Left forelimb (tissue), 1 donor: ENCODE measurements around the gene KIF26B.
"Not testable (repeated sequence)": the region's sequence is repeated elsewhere in the genome, so short reads cannot be mapped to it uniquely, and the experiment has no call there.

Source experiments
- DNase-seq: peaks from one replicate; pipeline ENCODE4 v3.0.0-alpha.2; 2018; ENCODE audit warnings: low spot score

The KIF26B gene

DNA sequence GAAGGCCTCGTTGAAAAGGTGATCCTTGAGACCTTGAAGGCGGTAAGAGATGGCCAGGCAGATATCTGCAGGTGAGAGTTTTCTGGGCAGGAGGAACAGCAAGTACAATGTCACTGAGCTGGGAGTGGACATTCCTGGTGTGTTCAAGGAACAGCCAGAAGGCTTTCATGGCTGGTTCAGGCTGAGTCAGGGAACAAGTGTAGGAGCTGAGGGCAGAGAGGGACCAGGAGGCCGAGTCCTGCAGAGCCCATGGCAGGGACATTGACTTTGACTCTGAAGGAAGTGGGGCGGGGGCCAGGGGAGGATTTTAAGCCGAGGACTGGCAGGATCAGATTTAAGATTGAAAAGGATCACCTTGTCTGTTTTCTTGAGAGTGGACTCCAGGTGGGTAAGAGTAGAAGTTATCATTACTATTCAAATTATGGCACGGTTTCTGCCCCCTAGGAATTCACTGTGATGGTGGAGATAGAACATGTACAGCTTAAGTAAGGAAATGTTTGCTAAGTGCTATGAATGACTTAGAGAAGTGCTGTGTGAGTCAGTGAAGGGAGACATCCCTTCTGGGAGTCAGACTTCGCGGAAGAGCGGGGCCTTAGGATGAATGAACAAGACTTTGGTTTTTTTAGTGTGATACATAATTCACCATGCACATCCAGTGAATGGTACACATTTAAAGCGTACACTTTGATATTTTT is 202.3 kb downstream of the KIF26B start:
- no peak for DNase-seq

DNA sequence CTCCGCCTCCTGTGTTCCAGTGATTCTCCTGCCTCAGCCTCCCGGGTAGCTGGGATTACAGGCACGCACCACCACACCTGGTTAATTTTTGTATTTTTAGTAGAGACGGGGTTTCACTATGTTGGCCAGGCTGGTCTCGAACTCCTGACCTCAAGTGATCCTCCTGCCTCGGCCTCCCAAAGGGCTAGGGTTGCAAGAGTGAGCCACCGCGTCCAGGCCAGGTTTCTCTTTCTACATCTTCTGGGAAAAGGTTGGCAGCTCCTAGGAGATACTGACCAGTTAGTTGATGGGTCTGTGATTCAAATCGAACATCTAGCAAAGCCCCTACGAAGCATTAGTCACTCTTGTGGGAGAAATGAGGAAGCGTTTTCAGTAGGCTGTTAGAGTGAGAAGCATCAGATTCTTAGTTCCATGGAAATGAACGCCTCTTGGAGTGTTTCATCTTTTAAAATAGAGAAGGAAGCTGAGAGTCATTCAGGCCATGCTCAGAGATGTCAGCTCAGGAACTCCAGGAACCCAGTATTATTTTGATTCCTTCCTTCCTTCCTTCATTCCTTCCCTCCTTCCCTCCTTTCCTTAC is 204.4 kb downstream of the KIF26B start:
- DNase-seq, result not testable (repeated sequence)

DNA sequence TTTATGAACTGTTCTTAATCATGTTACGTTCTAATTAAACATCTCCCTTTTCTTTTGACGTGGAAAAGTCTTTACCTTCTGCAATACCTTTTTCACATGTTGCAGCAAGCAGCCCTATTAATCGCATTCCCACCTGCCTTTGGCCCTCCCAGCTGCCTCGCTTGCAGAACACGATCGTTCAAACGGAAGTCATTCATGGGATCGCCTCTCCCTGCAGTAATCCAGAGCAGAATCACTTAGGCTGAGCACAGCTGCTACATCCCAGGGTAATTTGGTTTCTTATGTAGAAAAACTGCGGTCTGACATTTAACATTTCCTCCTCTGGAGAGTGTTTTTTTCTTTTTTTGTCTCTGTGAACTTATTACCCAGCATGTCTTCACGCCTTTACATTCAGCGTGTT is 206.3 kb downstream of the KIF26B start:
- no peak for DNase-seq

DNA sequence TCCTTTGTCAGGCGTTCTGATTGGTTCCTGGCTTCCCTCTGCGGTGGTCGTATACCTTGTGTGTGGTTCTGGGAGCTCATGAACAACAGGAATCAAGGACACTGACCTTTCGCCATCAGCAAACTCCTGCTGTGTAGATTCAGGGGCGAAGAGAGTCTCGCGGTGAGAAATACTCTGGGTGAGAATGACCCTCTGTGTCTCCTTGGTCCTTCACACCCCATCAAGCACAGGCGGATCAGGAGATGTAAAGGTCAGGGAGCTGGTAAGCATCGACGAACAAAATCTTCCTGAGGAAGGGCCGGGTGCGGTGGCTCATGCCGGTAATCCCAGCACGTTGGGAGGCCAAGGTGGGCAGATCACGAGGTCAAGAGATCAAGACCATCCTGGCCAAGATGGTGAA is 207.2 kb downstream of the KIF26B start:
- no peak for DNase-seq

DNA sequence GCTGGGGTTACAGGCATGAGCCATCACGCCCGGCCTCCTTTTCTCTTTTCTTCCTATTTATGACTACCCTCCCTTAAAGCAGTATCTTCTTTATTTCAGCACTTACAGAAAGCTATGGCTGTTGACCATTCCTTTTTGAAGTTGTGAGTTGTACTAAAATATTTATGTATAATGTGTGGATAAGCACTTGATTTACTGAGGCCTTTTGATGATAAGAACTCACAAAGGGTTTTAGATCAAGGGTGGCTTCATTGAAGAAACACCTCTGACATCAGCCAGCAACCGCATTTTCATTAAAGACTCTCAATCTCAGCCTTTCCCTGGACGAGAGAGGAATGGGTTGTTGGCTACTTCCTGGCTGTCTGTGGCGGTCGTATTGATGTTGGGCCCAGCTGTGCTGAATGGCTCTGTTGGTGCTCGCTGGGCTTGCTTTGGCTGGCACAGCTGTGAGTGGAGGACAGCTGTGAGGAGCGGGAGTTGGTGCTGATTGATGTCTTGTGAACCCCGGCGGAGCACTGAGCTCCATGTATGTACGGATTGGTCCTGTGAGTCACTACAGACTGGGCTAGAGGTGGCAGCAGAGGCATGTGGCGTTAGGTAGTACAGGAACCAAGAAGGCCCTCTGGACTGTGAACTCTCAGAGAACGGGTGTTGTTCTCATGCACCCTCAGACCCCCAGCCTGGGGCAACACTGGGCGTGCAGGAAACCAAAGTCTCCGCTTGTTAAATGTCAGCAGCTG is 208.8 kb downstream of the KIF26B start:
- DNase-seq, result no peak

DNA sequence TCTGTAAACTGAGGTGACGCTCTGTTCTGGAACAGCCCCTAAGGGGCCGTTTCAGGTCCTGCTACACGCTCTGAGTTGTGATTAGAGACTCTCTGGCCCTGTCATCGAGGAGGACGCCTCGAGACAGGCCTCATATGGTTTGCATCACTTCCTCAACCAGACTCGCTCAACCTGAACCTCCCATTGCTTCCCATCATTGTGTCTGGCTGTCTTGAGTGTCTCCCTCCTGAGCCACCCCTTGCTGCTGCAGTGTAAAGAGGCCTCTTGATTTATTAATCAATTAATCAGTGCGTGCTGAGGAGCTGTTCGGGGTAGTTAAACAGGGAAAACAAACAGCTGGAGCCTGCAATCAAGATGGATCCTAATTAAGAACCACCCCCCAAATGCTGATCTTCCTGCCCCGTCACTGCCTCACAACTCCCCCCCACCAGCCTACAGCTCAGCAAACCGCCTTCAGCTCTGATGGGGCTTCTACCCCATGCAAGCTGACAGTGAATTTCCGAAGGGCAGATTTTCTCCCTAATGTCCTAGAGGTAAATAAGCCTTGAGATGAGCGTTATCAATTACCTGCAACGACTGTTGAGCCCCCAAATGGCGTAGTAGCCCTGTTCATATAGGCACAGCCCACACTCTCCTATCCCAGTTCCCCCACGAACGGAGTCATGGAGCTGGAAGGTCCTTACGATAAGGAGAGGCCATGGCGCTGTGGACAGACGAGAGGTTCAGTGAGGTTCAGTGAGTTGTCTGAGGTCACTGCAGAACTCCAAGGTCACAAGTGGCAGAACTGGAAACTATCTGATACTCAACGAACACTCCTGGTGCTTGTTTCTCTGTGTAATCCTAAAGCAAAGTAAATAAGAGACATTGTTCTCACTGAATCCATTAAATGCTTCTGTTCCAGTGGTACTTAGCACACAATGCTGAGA is 210.6 kb downstream of the KIF26B start:
- DNase-seq, result no peak

DNA sequence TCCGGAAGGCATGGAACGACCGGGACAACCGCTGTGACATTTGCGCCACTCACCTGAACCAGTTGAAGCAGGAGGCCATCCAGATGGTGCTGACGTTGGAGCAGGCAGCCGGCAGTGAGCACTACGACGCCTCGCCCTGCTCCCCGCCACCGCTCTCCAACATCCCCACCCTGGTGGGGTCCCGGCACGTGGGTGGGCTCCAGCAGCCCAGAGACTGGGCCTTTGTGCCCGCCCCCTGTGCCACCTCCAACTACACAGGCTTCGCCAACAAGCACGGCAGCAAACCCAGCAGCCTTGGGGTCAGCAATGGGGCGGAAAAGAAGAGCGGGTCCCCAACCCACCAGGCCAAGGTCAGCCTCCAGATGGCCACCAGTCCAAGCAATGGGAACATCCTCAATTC is 212.1 kb downstream of the KIF26B start:
- DNase-seq, result no peak

DNA sequence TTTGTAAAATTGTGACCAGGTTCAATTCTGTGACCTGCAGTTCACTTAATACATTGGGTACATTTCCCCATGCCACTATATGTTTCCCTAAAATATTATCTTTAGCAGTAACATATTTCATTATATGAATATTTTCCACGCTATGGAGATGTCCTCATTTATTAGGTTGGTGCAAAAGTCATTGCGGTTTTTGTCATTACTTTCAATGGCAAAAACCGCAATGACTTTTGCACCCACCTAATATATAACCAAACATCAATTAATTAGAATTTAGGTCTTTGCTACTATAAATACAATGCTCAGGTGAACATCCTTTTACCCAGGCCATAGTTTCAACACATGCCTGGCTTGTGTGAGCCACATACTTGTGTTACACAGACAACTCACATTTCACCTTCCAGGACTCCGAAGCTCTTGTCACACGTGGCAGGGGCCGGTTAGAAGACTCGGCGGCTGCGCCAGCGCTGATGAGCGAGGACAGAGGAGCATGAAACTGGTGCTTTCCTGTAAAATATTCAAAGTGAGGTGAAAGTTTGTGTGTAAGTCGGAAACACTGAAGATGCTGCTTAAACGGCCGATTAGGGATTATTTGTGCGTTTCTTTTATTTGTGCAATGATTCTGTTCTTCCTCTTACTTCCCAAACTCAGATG is 215.5 kb downstream of the KIF26B start:
- DNase-seq, result no peak

DNA sequence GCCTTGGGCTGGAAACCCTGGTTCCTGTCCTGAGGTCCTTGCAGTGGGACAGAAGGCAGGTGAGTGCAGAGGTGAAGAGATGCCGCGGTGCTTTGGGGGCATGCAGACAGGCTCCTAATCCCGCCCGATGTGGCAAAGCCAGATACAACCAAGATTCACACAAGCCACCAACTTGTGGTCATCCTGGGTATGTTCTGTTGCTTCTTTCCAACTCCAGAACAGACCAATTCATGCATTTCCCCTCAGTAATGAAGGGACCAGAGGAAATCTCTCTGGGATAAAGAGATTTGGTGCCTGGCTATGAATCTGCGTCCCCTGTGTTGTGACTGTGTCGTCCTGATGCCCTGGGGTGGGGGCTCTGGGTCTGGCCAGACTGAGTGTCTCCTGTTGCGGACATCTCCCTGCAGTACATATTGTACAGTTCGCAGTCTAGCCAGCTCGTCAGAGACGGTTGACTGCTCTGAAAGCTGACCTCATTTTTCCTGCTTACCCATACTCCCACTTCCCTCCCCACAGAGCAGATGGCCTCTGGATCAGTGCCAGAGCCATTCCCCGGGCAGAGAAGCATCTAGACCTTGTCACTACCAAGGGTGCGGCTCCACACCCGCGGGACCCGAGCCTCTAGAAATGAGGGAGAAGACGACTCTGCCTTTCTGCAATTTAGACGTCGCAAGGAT is 216.3 kb downstream of the KIF26B start:
- DNase-seq, result no peak

DNA sequence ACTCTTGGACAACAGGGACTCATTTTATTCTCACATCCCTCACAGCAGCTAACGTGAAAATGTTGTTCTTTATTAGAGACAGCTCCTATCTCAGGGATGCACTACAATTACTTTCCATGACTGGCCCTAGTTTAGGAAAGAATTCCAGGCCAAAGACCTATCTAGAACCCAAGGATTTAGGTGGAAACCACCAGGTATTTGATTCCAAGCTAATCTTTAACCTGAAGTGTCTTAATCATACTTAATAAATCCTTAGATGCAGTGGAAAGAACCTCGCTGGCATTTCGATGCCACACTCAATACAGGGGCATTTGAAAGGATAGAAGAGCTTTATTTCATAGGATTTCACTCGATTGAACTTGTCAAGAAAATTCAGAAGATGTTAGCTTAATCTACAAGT is 218.3 kb downstream of the KIF26B start:
- no peak for DNase-seq

DNA sequence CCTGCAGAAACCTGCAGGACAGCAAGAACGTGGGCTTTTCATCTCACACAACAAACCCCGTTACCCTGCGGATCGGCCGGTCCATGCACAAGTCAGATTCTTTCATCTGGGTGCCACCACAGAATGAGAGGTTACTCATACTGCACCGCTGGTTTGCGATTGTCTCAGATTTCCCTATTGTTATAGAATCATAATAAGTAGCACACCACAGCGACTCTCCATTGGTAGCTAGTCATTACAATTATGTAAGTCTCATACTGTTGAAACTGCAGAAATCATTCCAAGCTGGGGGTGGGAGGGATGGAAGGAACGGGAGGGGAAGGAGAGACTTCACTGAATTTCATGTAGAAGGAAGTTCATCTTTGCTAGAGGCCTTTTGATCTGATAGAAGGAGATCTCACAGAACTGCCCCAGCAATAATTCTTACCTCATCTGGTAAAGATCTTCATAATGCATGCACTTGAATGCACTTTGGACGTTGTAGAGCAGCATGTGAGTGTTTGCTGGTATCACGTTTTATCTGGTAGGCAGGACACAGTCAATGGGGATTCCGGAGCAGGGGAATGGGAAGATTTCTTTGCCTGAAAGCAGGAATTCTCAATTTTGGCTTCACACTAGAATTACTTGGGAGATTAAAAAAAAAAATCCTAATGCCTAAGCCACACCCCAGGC is 221.1 kb downstream of the KIF26B start:
- no peak for DNase-seq

DNA sequence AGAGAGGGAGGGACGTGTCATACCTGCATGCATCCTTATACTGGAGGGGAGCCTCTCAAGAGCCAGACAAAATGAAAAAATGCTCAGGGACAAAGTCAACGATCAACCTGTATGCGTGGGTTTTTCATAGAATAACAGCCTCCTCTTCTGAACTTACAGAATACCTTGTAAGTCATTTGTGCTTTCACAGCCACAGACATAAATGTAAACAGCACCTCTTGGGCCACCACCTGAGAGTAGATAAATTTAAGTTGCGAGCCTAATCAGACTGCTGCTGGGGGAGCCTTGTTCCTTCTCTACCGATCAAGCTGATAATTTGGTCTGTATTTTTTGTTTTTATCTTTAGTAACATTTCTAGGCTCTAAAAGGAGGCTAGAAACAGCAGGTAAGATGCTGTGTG is 223.1 kb downstream of the KIF26B start:
- DNase-seq, result no peak

DNA sequence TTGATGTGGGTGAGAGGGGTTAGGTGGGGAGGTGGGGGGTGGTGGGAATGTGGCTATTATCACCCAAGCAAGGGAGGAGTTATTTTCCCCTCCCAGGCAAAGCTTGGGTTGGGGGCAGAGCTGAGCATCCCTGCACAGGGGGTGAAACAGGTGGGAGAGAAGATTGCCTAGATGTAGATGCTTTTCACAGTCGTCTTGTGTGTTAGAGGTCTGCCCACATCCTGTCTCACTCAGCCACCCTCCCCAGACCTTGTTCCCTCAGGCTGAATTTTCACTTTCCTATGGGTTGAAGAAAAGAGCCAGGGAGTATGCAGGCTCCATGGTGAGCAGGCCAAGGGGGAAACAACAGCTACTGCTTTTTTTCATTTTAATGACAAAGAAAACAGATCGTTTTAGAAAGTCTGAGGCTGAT is 223.5 kb downstream of the KIF26B start:
- DNase-seq, result no peak

DNA sequence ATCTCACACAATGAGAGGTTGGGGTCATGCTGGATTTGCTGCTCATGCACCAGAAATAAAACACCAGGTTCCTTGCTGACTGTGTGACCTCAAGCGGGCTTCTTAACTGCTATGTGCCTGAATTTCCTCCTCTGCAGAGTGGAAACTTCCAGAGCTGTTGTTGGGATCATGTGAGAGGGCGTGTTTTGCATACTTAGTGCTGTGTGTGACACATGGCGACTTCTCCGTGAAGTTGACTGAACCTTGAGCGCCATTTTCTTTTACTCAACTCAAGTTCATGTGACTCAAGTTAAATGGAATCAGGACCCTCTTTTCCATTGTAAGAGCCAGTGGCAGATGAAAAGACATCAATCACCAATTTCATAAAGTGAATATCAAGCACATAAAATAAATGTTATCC is 224.0 kb downstream of the KIF26B start:
- no peak for DNase-seq

DNA sequence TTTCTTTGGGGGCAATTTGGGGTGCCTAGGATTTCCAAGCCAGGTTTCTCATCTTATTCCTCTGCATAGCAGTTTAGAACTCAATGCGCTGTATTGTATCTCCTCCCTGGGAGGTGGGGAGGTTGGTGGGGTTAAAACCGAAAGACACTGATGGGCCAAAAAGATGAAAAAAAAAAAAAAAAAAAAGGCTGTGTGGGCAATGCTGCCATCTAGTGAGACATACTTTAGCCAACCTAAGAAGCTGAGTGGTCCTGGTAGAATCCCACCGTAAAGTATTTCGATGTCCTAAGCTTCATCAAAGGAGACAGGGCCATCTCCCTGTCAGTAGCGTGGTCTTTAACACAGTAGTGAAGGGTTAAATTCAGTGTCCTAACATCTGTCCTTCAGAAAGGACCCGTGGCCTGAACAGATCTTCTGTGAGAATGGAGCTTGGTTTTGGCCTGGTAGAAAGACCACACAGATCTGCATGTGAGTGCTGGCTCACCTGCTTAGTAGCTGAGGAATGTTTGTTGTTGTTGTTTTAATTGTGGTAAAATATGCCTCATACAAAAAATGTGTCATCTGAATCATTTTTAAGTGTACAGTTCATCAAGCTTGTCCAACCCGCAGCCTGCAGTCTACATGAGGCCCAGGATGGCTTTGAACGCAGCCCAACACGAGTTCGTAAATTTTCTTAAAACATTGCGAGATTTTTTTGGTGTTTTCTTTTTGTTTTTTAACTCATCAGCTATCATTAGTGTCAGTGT is 226.2 kb downstream of the KIF26B start:
- no peak for DNase-seq

DNA sequence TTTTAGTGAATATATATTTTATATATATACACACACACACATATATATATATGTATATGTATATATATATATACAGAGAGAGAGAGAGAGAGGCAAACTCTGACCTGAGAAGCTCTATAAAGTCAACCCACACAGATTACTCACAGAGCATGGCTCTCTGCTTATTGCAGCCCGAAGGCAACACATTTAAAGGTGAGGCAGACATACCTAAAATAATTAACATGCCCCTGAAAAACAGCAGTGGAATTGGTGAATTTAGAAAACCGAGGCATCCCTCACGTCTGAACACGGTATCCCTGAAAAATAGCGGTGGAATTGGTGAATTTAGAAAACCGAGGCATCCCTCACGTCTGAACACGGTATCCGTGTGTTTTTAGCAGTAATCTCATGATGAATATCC is 228.2 kb downstream of the KIF26B start:
- DNase-seq, result no peak

DNA sequence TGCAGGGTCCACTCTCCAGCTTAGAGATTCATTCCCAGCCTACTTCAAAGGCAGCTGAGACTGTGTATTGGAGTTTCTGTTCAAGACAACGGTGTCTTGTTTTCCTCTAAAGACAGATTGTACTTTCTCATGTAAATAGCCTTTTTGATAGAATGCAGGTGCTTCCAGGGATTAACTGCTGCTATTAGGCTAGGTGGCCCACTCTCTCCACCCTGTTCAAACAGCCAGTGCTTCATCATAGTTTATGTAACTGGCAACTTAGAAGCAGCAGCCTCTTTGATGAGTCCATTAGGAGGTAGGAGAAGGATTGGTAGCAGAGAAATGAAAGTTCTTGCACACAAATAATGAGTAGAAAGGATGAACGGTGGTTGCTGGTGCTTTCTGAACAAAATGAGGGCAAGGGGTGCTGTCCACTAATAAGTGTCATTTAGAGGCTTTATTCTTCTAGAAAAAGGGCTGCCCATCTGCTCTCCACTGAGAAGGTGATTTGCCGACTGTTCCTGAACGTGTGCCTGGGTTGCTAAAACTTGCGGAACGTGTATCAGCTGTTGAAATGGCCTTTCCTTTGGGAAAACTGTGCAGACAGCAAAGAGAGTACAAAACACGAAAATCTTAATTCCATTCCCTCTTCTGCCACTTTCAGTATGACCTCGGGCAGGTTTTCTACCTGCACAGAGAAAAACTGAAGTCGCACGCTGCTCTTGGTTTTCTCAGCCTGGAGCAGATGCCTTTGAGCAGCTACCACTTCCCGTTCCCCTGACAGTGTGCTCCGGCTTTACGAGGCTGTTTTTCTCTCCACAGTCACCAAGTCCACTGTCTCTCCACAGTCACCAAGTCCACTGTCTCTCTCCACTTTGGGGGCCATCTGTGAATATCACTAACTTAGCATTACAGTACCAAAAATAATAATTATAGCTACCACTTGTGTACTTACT is 228.9 kb downstream of the KIF26B start:
- no peak for DNase-seq

DNA sequence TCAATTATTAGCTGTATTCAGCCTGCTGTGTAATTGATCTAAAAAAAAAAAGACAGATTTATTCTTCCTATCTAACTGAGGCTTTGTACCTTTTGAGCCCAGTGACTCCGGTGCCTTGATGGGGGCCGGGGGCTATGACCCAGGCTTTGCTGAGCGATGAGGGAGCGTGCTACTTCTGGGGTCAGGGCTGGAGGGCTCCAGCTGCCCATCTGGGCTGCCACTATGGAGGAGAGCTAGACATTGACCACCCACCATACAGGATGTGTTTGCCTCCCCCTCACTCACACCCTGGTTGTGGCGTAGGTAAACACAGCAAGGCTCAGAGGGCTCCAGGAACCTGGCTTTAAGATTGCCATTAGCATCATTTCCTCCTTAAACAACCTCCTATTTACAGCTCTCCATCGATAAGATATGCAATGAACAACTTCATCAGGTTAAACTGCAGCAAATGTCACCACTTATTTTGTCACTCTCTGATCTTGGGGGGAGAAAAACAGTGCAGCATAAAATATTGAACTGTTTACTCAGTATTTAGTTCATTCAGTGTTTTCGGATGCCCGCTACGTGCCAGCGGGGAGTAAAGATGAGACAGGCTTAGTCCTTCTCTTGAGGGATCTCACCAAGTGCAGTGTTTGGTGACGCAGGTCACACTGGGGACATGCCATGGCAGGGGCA is 231.6 kb downstream of the KIF26B start:
- DNase-seq, result no peak
